ENCODE measurements around the gene COL4A2. TPM values are rescaled to one million over a fixed set of nuclear protein-coding genes. Genes with fewer than 3 reads are reported as not detected.

The COL4A2 gene
- total RNA-seq, 4 donors from 2014 or later = 97.6 to 193 (median 131) TPM

- intact Hi-C loops (cut with DNase I) = no loop called here
- Histone ChIP-seq H3K4me1 (peaks cover 37 to 64% of the 10 kb centered on the region in 2 donors), H3K4me3 (replicated peaks in 1 of 3) (no peak overlapping the region), H3K27ac (peak overlapping the region in 1 of 3 donors; percentile 70), H3K9me3 (no peaks in the 10 kb centered on the region), H3K36me3 (no peaks in the 10 kb centered on the region), H3K27me3 (no peaks in the 10 kb centered on the region)
- DNase-seq = peak in 1 of 2 donors; percentile 0
- 79 to 92% methylated on average over 2 of the region's 2 CpGs for WGBS, 2 donors
- TF ChIP-seq CTCF (IDR thresholded peaks at IDR 0.05) (no peak), POLR2A (IDR thresholded peaks at IDR 0.05) (no peak)
Observed at GRCh38 chr13:110332750-110333149, 25.7 kb downstream of the COL4A2 start.

GRCh38 chr13:110333837-110334236, 26.8 kb downstream of the COL4A2 start:
- Histone ChIP-seq H3K36me3 (no peaks in the 10 kb centered on the region), H3K4me3 (replicated peaks in 1 of 3) (no peak overlapping the region), H3K9me3 (no peaks in the 10 kb centered on the region), H3K27ac (no peak overlapping the region), H3K4me1 (peaks cover 45 to 65% of the 10 kb centered on the region in 2 donors), H3K27me3 (no peaks in the 10 kb centered on the region)
- intact Hi-C loops (cut with DNase I) = no loop called here
- no peak for TF ChIP-seq POLR2A (IDR thresholded peaks at IDR 0.05)
- no peak for TF ChIP-seq CTCF (IDR thresholded peaks at IDR 0.05)
- DNase-seq = no peak
- WGBS, 2 donors = 93 to 96% methylated on average over 12 of the region's 12 CpGs

GRCh38 chr13:110334256-110334655, 27.2 kb downstream of the COL4A2 start:
- intact Hi-C loops (cut with DNase I) = no loop called here
- no peak for DNase-seq

GRCh38 chr13:110334841-110335490, 27.9 kb downstream of the COL4A2 start:
- no peak overlapping the region for H3K27ac ChIP-seq
- whole genome bisulfite sequencing, 2 donors = 84 to 92% methylated on average over 11 of the region's 11 CpGs
- peak in 1 of 2 donors; percentile 0 for DNase-seq
- intact Hi-C loops (cut with DNase I) = no loop called here
- no peaks in the 10 kb centered on the region for H3K36me3 ChIP-seq
- H3K9me3 ChIP-seq = no peaks in the 10 kb centered on the region
- no peak overlapping the region for H3K4me3 ChIP-seq (replicated peaks in 1 of 3)
- peaks cover 42 to 66% of the 10 kb centered on the region in 2 donors for H3K4me1 ChIP-seq
- no peaks in the 10 kb centered on the region for H3K27me3 ChIP-seq
- no peak for TF ChIP-seq CTCF (IDR thresholded peaks at IDR 0.05)
- no peak for TF ChIP-seq POLR2A (IDR thresholded peaks at IDR 0.05)

More at GRCh38 chr13:110334256-110334655, 27.2 kb downstream of the COL4A2 start:
- H3K4me3 ChIP-seq (replicated peaks in 1 of 3) = no peak overlapping the region
- H3K27ac ChIP-seq = no peak overlapping the region
- H3K27me3 ChIP-seq = no peaks in the 10 kb centered on the region
- no peaks in the 10 kb centered on the region for H3K9me3 ChIP-seq
- TF ChIP-seq CTCF (IDR thresholded peaks at IDR 0.05) (no peak), POLR2A (IDR thresholded peaks at IDR 0.05) (no peak)
- WGBS, 2 donors = 94 to 96% methylated on average over 8 of the region's 8 CpGs
- no peaks in the 10 kb centered on the region for H3K36me3 ChIP-seq
- peaks cover 45 to 65% of the 10 kb centered on the region in 2 donors for H3K4me1 ChIP-seq

- Histone ChIP-seq H3K9me3 (no peaks in the 10 kb centered on the region), H3K36me3 (no peaks in the 10 kb centered on the region), H3K4me3 (replicated peaks in 1 of 3) (no peak overlapping the region), H3K4me1 (peaks cover 39 to 66% of the 10 kb centered on the region in 2 donors), H3K27me3 (no peaks in the 10 kb centered on the region), H3K27ac (peak overlapping the region in 1 of 3 donors; percentile 90)
- intact Hi-C loops (cut with DNase I) = no loop called here
- WGBS, 2 donors = 89 to 94% methylated on average over 9 of the region's 9 CpGs
- TF ChIP-seq POLR2A (IDR thresholded peaks at IDR 0.05) (no peak), CTCF (IDR thresholded peaks at IDR 0.05) (no peak)
- no peak for DNase-seq
Observed at GRCh38 chr13:110336108-110336507, 29.0 kb downstream of the COL4A2 start.
